NT2/D1 (cell line): Measurements from ENCODE around the gene SETD1B.

Experiments used
- DNase-seq: peaks from one replicate; pipeline ENCODE4 v3.0.0-alpha.2; 2011; ENCODE audit warnings: low read depth, low spot score
- H3K27me3 ChIP-seq: 2 replicates; pipeline ENCODE4 v1.6.0; 2011; ENCODE audit warnings: mild to moderate bottlenecking; ENCODE audit not compliant: insufficient read length, insufficient read depth
- H3K36me3 ChIP-seq: 2 replicates; pipeline ENCODE4 v1.6.1; 2011; ENCODE audit warnings: mild to moderate bottlenecking, low read length, mixed read lengths; ENCODE audit not compliant: insufficient read depth, insufficient read length
- H3K4me1 ChIP-seq: 2 replicates; pipeline ENCODE4 v1.5.1; 2011; ENCODE audit not compliant: insufficient read depth, insufficient read length
- H3K4me3 ChIP-seq: 2 replicates; pipeline ENCODE4 v1.5.1; 2011; ENCODE audit warnings: low read depth; ENCODE audit not compliant: insufficient read length
- H3K9ac ChIP-seq: 2 replicates; pipeline ENCODE4 v1.6.0; 2011; ENCODE audit warnings: low read depth; ENCODE audit not compliant: insufficient read length
- H3K9me3 ChIP-seq: 2 replicates; pipeline ENCODE4 v1.5.1; 2011; ENCODE audit warnings: mild to moderate bottlenecking, low read length; ENCODE audit not compliant: insufficient read depth
- SUZ12 ChIP-seq: IDR thresholded peaks from 2 replicates; pipeline ENCODE4 v1.6.1; 2011; ENCODE audit not compliant: insufficient read length, insufficient read depth; ENCODE audit errors: extremely low read depth
- YY1 ChIP-seq: IDR thresholded peaks from 2 replicates; pipeline ENCODE4 v1.6.1; 2011; ENCODE audit not compliant: insufficient read length, insufficient read depth
- ZNF274 ChIP-seq: IDR thresholded peaks from 2 replicates; pipeline ENCODE4 v1.6.1; 2011; ENCODE audit warnings: mild to moderate bottlenecking, low read depth, low read length

The SETD1B gene

GRCh38 chr12:121775501-121775900, 28.3 kb upstream of the SETD1B start:
- peaks cover 61% of the 10 kb centered on the region for H3K36me3 ChIP-seq
- H3K9me3 ChIP-seq = no peaks in the 10 kb centered on the region
- peak overlapping the region; percentile 54 for H3K9ac ChIP-seq
- peaks cover 46% of the 10 kb centered on the region for H3K4me1 ChIP-seq
- no peaks in the 10 kb centered on the region for H3K27me3 ChIP-seq
- H3K4me3 ChIP-seq = no peak overlapping the region
- no peak for TF ChIP-seq YY1
- no peak for TF ChIP-seq SUZ12
- no peak for TF ChIP-seq ZNF274
- DNase-seq = no peak

DNA sequence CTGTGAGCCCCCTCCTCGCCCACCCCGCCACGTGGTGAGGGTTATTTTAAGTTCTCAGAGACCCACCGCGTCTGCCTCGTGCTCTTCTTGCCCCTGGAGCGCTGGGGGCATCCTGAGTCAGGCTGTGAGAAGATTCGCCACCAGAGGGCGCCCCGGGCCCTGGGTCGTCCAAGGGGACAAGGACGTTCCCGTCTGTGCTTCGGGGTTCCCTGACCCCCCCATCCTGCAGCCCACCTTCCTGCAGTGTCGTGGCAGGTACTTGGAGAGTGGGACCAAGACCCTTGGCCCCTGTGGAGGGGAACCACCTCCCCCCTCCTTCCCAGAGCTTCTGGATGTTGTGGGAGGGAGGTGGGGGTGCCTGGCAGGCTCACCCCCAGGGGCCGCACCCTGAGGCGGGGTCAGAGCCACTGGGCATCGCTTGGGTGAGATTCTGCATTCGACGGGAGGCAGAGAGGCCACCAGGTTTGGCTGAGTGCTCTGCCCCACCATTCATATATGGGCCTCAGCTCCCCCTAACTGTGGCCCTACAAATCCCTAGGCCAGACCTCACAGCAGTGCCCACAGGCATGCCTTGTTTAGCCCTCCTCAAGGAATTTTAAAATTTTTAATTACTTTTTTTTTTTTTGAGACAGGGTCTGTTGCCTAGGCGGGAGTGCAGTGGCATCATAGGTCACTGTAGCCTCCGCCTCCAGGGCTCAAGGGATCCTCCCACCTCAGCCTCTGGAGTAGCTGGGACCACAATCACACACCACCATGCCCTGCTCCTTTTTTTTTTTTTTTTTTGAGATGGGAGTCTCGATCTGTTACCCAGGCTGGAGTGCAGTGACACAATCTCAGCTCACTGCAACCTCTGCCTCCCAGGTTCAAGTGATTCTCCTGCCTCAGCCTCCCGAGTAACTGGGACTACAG, 27.4 kb upstream of the SETD1B start:
- DNase-seq = peak; percentile 60
- peaks cover 45% of the 10 kb centered on the region for H3K4me1 ChIP-seq
- peaks cover 71% of the 10 kb centered on the region for H3K36me3 ChIP-seq
- no peak overlapping the region for H3K4me3 ChIP-seq
- H3K27me3 ChIP-seq = no peaks in the 10 kb centered on the region
- TF ChIP-seq ZNF274 (no peak), YY1 (no peak), SUZ12 (no peak)
- no peak overlapping the region for H3K9ac ChIP-seq
- no peaks in the 10 kb centered on the region for H3K9me3 ChIP-seq

GRCh38 chr12:121778567-121779421, 25.0 kb upstream of the SETD1B start:
- Histone ChIP-seq H3K4me3 (no peak overlapping the region), H3K9me3 (no peaks in the 10 kb centered on the region), H3K36me3 (peaks cover 64% of the 10 kb centered on the region), H3K9ac (peak overlapping the region; percentile 32), H3K4me1 (peaks cover 45% of the 10 kb centered on the region), H3K27me3 (no peaks in the 10 kb centered on the region)
- TF ChIP-seq SUZ12 (no peak), ZNF274 (no peak), YY1 (no peak)
- DNase-seq = no peak

- peaks cover 60% of the 10 kb centered on the region for H3K36me3 ChIP-seq
- no peak for TF ChIP-seq ZNF274
- TF ChIP-seq YY1 = no peak
- TF ChIP-seq SUZ12 = no peak
Observed at GRCh38 chr12:121779422-121779895, 24.4 kb upstream of the SETD1B start.

GRCh38 chr12:121780429-121780828, 23.4 kb upstream of the SETD1B start:
- TF ChIP-seq ZNF274 (no peak), YY1 (no peak), SUZ12 (no peak)
- Histone ChIP-seq H3K36me3 (peaks cover 59% of the 10 kb centered on the region), H3K4me1 (peaks cover 36% of the 10 kb centered on the region), H3K27me3 (no peaks in the 10 kb centered on the region), H3K4me3 (no peak overlapping the region), H3K9me3 (no peaks in the 10 kb centered on the region), H3K9ac (peak overlapping the region; percentile 10)
- DNase-seq = no peak

More at GRCh38 chr12:121779422-121779895, 24.4 kb upstream of the SETD1B start:
- Histone ChIP-seq H3K4me3 (no peak overlapping the region), H3K9ac (peak overlapping the region; percentile 32), H3K9me3 (no peaks in the 10 kb centered on the region), H3K4me1 (peaks cover 42% of the 10 kb centered on the region), H3K27me3 (no peaks in the 10 kb centered on the region)
- DNase-seq = no peak

DNA sequence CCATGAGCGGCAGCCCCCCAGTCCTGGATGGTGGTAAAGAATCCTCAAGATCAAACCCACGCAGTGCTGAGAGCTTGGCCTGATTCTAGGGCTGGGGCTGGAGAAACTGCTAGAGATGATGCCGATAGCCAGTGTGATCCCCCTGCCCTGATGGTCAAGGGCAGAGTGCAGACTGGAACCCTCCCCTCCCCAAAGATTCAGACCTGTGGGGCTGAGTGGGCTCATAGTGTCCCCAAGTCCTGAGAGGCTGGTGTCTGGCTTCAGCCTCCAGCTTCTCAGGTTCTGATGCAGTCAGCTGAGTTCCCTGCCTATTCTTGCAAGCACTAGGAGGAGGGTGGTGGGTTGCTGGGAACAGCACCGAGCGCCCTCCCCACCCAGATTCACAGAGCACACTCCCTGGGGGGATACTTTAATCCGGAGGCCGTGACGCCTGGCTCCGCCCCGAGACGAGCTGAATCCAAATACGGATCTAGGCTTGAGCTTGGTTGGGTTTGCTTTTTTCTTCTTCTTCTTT, 22.3 kb upstream of the SETD1B start:
- no peaks in the 10 kb centered on the region for H3K27me3 ChIP-seq
- H3K36me3 ChIP-seq = peaks cover 48% of the 10 kb centered on the region
- no peak for DNase-seq
- H3K9ac ChIP-seq = peak overlapping the region; percentile 57
- no peak overlapping the region for H3K4me3 ChIP-seq
- TF ChIP-seq ZNF274 (no peak), YY1 (no peak), SUZ12 (no peak)
- peaks cover 28% of the 10 kb centered on the region for H3K4me1 ChIP-seq
- no peaks in the 10 kb centered on the region for H3K9me3 ChIP-seq
